Tibial nerve (tissue), 4 donors: ENCODE data around the gene CPNE4.

ENCODE experiments used
- CTCF ChIP-seq, 5 experiments: fragments of 200-600 bp in 3 of 5; fragments of 450-650 bp in 2 of 5; sonication (generic) in 3 of 5; IDR thresholded peaks; one replicate each; pipeline ENCODE4 v1.5.1; 2016 to 2019; ENCODE audit warnings: antibody characterized with exemption in 5 of 5, mild to moderate bottlenecking in 3 of 5, moderate library complexity in 2 of 5
- EP300 ChIP-seq, 2 donors: sonication (generic); formaldehyde crosslinking; IDR thresholded peaks; one replicate each; pipeline ENCODE4 v1.6.1; 2017; ENCODE audit warnings: antibody characterized with exemption in 2 of 2, mild to moderate bottlenecking in 1 of 2
- POLR2A ChIP-seq, 2 donors: fragments of 450-650 bp; IDR thresholded peaks; one replicate each; pipeline ENCODE4 v1.6.1; 2017; ENCODE audit warnings: antibody characterized with exemption in 2 of 2, mild to moderate bottlenecking in 2 of 2, moderate library complexity in 2 of 2

DNA sequence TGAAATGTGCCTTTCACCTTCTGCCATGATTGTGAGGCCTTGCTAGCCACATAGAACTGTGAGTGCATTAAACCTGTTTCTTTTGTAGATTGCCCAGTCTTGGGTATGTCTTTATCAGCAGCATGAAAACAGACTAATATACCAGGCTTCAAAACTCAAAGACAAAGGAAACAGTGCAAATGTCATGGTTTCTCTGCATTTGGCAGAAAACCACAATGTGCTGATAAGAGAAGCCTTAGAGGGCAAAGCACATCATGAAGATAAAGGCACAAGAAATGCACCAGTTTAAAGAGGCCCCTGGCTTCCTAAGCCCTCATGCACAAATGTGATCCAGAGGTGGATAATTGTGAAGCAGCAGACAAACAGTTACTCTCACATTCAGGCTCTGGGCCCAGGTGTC is 259.2 kb downstream of the CPNE4 start:
- TF ChIP-seq POLR2A (IDR thresholded peaks at IDR 0.05), result no peak
- no peak for TF ChIP-seq CTCF (IDR thresholded peaks at IDR 0.05)
- TF ChIP-seq EP300 (IDR thresholded peaks at IDR 0.05), result no peak
